GM19099 (cell line): Measurements from ENCODE around the gene TNFRSF1B.
A peak's percentile ranks its signal among the peaks of the same experiment; 100 is the strongest.

Source experiments
- POLR2A ChIP-seq: IDR thresholded peaks from 3 replicates; pipeline ENCODE4 v1.6.1; 2011; ENCODE audit warnings: low read depth; ENCODE audit not compliant: insufficient read length; ENCODE audit errors: extremely low read depth

TNFRSF1B gene

DNA sequence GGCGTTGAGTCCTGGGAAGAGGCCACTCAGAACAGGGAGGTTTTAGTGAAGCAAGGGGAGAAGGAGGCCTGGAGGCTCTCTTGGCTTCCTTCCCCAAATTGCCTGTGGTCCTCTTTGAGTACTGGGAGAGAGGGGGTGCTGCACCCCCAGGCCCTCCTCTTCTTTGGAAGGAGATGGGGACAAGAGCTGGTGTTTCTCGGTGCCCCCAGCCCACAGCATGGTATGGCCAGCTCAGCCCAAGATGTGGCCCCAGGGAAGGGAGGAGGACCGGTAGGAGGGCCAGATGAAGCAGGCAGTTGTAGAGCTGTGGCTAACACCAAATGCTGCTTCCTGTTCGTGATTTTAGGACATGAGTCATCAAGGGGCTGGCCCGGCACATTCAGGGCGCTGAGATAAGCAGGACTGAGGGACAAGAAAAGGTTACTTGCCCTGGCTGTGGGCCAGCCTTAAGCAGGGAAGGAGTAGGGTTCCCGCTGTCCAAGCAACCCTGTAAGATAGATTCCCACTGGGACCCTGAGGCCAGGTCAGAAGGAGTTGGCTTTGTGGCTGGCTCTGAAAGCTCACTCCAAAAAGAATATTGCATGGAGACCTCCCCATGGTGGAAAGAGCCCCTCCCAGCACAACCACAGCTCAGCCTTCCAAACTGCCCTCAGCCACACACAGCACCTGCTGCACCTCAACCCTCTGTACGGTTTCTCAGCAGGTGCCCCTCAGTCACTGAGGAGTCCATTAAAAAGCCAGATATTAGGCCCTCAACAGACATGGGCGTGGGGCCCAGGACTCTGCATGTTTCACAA, 4.9 kb upstream of the TNFRSF1B start:
- TF ChIP-seq POLR2A, result peak; percentile 60

DNA sequence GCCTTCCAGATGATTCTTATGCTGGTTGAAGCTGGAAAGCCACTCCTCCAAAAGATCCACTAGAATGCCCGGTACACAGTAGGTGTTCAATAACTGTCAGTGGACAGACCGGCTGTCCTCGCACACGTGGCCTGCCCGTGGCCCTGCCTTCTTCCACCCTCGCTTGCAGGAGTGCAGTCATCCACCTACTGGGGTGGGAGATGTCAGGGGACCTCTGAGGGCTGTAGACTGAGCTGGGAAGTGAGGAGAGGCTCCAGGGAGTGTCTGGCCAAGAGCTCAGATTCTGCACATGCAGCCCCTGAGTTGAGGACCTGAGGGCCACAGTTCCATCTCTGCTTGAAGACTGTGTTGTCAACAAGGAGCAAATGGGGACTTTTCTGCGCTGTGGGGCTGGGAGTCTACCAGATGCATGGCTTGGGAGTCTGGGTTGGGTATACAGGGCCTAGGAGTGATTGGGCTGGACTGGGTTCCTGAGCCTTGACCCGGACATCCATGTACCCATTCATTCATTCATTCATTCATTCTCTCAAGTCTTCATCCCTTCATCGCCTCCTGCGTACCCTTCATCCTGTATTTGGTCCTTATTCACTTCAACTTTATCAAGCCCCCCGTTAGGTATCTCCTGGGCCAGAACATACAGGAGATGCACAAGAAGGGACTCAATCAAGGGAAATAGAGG, 4.2 kb upstream of the TNFRSF1B start:
- TF ChIP-seq POLR2A, result no peak

DNA sequence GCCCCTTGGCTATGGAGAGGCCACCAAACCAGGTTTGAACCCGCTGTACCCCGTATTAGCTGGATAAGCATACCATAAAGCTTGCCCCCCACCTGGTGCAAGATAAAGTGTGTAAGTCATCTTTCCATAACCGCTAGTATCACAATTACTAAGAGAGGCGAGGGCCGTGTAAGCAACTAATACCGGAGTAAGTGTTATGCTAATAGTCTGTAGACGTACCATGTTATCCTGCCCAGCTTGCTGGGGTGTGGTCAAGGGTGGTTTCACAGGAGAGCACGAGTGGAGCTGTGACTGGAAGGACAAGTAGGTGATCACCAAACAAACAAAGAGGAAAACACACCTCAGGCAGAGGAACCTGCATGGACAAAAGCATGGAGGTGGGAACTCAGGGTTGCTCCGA, 3.6 kb upstream of the TNFRSF1B start:
- TF ChIP-seq POLR2A, result no peak

DNA sequence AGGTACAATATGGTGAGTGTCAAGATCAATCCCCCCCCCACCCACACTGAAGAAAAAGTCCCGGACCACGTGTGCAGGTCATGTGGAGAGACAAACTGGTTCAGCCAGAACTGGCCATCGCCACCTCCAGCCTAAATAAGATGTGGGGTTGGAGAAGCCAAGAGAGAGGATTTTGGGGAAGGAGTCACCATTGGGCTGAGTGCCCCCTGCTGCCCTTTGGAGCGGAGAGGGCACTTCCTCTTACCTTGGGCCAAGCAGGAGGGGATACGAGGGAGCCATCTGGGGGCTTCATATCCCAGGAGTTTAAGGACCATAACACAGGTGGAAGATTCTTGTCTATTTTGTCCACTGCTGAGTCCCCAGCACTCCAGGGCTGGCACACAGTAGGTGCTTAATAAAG, 2.6 kb upstream of the TNFRSF1B start:
- TF ChIP-seq POLR2A, result no peak

DNA sequence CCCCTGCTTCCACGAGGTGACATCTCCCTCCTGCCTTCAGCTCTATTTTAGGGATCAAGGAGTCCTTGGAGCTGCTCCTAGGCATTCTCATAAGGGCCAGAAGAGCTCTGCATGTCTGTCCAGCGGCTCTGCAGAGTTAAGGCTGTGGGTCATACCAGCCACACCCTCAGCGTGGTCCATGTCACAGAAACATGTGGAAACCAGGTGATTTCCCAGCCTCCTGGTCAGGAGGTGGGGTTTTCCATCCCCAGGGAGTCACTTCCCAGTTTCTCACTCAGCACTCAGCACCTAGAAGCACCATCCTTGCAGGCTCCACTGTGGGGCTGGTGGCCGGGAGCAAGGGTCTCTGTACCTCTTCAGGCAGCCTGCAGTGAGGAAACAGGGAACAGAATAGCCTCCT, 1.4 kb upstream of the TNFRSF1B start:
- no peak for TF ChIP-seq POLR2A

DNA sequence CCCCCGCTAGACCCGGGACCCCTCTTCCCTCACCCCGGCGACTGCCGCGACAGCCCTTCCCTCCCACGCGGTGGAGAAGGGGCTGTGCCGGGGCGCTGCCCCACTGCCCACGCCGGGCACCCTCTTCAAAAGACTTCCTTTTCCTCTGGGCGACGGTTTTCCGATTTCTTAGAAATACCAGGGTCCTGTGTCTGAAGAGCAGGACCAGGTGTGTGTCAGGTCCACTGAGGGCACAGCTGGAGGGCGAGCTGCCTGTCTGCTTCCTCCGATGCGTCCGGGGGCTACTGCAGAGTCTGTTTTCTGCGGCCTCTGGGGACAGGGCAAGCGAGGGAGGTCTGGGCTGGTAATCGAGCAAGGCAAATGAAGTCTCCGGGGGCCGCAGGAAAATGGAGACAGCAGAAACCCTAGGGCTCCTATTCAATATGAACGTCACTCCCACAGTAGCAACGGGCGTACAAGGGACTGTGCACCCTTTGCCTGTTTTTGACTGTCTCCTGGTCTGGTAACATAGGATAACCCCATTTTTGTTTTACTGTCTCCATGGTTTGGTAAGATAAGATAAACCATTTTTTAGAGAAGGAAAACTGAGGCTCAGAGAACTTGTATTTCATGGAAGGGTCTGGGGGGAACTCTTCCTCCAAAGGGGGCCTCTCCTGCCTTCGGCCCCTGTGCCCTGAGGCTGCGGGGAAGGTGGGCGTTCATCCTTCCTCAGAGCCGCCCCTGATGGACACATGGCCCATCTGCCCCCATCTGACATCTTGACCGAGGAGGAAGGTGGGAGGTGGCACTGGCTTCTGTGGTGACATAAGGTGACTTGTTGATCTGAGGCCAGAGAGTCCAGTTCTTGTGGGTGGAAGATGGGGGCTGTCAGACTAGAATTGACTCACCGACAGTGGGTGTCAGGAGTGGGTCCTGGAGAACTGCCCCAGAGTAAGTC, 970 bp downstream of the TNFRSF1B start:
- TF ChIP-seq POLR2A, result no peak

DNA sequence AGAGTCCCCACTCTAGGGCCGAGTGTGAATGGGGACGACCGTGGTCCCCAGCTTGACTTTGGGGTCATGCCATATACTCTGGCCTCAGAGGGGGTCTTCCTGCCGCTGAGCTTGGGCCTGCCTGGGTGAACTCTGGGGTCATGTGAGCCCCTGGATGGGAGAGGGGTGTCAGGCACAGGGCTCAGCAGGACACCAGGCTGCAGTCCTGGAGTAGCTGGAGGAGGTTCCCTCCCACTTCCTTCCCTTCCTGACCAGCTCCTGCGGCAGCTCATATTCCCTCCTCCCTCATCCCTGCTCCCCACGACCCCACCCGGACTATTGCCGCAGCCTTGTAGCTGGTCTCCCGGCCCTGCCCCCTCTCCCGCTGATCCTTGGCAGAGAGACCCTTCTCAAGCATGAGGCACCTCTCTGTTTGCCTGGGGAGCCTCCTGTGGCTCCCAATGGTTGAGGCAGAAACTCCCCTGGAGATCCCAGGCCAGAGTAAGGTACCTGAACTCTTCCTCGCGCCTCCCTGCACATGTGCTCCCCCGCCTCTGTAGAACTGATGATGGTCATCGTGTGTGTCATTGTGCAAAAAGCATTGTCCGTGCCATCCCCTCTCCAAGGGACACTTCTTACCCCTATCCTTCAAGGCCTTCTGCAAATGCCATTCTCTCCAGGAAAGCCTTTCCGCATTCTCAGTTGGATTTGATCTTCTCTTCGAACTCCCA, 1.8 kb downstream of the TNFRSF1B start:
- no peak for TF ChIP-seq POLR2A

DNA sequence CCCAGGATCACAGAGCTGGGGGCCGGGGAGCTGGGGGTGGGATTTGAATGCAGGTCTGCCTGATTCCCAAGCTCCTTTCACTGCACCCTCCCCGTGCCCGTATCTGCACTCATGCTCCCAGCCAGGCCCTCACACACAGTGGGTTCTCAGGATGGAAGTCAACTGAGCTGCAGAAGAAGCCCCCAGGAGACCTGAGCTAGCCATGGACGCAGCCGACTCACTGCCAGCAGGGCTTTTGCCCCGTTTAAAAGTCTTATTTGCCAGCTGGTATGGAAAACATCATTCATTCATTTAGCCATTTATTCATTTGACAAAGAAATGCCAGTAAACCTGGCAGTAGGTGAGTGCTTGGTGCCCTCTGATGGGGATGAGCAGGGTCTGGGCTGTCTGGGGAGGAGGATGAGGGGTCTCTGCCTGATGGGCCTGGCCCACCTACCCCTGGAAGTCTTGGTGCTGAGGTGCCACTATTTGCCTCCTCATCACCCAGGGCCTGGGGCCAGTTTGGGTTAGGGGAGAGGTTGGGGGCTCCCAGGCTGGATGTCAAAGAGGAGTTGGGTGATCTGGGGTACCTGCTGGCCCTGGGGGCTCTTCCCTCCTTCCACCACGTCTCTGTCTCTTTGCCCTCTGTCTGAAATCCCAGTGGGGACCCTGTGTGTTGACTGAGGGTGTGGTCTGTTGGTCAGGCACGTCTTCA, 2.8 kb downstream of the TNFRSF1B start:
- TF ChIP-seq POLR2A, result no peak

DNA sequence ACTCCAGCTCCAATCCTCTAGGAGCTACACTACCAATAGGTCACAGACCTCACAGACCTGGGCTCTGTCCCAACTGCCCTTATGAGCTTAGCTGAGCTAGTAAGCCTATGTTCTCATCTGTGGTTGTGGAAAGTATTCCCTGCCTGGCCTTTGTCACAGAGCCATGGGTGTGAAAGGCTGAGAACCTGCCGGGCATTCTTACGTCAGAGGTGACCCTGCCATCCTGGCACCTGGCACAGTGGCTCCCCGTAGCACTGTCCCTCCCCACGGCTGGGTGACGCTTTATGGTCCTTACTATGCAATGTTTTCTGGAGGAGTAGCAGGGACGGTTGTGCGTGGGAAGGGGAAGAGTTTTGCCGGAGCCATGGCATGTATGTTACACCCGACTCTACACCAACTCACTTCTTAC, 3.5 kb downstream of the TNFRSF1B start:
- no peak for TF ChIP-seq POLR2A

DNA sequence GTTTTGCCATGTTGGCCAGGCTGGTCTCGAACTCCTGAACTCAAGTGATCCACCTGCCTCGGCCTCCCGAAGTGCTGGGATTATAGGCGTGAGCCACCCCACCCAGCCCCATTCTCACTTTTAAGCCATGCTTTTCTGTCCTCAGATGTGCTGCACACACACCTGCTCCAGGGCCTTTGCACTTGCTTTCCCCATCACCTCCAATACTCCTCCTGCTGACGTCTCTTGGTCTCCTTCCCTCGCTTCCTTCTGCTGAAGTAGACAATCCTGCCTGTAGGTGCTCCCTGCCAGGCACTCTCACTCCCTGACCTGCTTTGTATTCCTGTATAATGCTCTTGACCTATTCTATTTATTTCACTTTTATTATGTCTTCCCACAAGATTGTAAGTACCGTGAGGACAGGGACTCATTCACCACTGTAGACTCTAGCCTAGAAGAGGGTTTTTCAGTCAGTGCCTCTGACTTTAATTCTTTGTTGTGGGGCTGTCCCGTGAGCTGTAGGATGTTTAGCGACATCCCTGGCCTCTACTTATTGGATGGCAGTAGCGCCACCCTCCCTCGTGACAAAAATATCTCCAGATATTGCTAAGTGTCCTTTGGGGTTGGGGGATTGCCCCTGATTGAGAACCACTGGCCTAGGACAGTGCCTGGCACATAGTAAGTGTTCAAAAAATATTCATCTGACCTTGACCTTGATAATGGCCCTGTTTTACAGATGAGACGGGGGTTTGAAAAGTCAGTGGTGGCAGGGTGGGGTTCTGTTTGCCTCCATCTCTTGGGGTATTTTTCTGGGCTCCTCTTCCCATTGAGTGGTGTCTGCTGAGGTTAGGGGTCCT, 4.6 kb downstream of the TNFRSF1B start:
- no peak for TF ChIP-seq POLR2A

DNA sequence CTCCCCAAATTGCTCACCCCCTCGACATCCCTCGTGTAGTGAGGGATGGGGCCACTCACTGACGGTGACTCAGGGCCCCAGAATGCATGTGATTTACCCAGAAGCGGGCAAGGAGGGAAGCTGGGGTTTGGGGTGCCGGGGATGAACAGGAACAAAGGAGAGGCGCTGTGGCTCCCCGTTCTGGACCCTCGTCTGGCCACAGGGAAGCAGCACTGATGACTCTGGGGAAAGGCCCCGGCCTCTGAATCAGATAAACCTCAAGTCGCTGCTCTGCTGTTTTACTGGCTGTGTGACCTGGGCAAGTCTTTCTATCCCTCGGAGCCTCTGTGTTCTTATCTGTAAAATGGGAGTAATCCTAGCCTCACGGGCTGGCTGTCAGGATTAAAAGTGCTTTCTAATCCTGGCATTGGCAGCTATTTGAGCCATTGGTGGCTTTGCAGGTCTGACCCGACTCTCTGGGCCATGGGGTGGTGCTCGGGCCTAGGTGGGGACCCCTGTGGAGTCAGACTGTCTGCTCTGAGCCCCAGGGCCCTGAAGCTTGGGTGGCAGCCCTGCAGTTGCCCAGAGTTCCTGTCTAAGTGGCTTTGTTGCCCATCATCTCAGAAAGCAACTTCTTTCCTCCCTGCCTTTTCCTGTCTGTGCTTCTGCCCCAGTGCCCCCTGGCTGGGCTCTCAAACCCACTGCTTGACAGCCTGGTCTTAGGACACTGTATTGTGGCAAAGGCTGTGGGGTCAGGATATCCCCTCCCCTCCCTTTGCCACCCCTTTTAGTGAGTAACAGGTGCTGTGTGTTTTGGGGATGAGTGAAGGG, 5.5 kb downstream of the TNFRSF1B start:
- TF ChIP-seq POLR2A, result no peak

DNA sequence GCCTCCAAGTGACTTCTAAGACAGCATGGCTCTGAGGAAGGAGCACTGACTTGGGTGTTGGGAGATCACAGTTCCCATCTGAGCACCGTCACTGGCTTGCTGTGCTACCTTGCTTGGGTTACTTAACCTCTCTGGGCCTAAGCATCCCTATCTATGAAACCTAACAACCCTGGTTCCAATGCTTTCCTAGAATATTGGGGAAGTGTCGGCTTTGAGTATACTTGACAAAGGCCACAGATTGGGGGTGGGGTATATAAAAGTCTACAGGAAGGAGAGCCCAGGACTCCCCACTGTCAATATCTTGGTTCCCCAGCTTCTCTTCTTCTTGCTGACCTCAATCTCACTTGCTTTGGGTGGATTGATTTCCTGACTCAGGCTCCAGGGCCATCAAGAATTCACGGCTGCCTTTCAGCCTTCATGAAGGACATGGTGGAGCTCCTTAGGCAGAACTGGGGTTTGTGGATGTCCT, 6.3 kb downstream of the TNFRSF1B start:
- no peak for TF ChIP-seq POLR2A
